Loucy (cell line): ENCODE results near the gene STK40.

ENCODE experiments used
- H2AFZ ChIP-seq: fragments of 200-600 bp; sonication (generic); 2 replicates; pipeline ENCODE4 v1.6.0; 2016; ENCODE audit warnings: antibody characterized with exemption, mild to moderate bottlenecking, low read length, moderate library complexity
- H3F3A ChIP-seq: fragments of 200-600 bp; 2 replicates; pipeline ENCODE4 v1.6.0; 2016; ENCODE audit warnings: antibody characterized with exemption, low read depth, mild to moderate bottlenecking
- H3K27me3 ChIP-seq: fragments of 200-600 bp; sonication (generic); 2 replicates; pipeline ENCODE4 v1.6.1; 2014; ENCODE audit warnings: low read length, mild to moderate bottlenecking; ENCODE audit not compliant: insufficient read depth, poor library complexity, severe bottlenecking
- H3K36me3 ChIP-seq: fragments of 200-600 bp; sonication (generic); 2 replicates; pipeline ENCODE4 v1.6.1; 2016; ENCODE audit warnings: low read length; ENCODE audit not compliant: insufficient read depth
- H3K4me1 ChIP-seq: fragments of 200-600 bp; sonication (generic); 2 replicates; pipeline ENCODE4 v1.5.1; 2014; ENCODE audit warnings: low read length, mild to moderate bottlenecking; ENCODE audit not compliant: insufficient read depth, poor library complexity, severe bottlenecking
- H3K4me2 ChIP-seq: fragments of 200-600 bp; sonication (generic); 2 replicates; pipeline ENCODE4 v1.6.0; 2014; ENCODE audit warnings: antibody characterized with exemption, low read length, low read depth, mild to moderate bottlenecking; ENCODE audit not compliant: poor library complexity, severe bottlenecking
- H3K4me3 ChIP-seq: fragments of 200-600 bp; sonication (generic); 2 replicates; pipeline ENCODE4 v1.5.1; 2014; ENCODE audit warnings: low read length, mild to moderate bottlenecking, mixed read lengths; ENCODE audit not compliant: poor library complexity, severe bottlenecking
- H3K79me2 ChIP-seq: fragments of 200-600 bp; sonication (generic); 2 replicates; pipeline ENCODE4 v1.6.1; 2014; ENCODE audit warnings: low read length; ENCODE audit not compliant: insufficient read depth
- H3K9ac ChIP-seq: fragments of 200-600 bp; sonication (generic); 2 replicates; pipeline ENCODE4 v1.6.0; 2014; ENCODE audit warnings: mild to moderate bottlenecking, low read depth, low read length, moderate library complexity; ENCODE audit not compliant: poor library complexity, severe bottlenecking
- H3K9me2 ChIP-seq: fragments of 200-600 bp; sonication (generic); replicated peaks from 2 replicates; pipeline ENCODE4 v1.6.1; 2016; ENCODE audit warnings: low read depth, low read length, mixed read lengths
- H3K9me3 ChIP-seq: fragments of 200-600 bp; sonication (generic); 2 replicates; pipeline ENCODE4 v1.6.1; 2014; ENCODE audit warnings: mild to moderate bottlenecking, antibody characterized with exemption, low read length, low read depth; ENCODE audit not compliant: insufficient read depth
- H4K20me1 ChIP-seq: fragments of 200-600 bp; sonication (generic); 2 replicates; pipeline ENCODE4 v1.6.0; 2014; ENCODE audit warnings: antibody characterized with exemption, low read length, mild to moderate bottlenecking; ENCODE audit not compliant: insufficient read depth, poor library complexity, severe bottlenecking
- EZH2phosphoT487 ChIP-seq: fragments of 200-600 bp; IDR thresholded peaks from 2 replicates; pipeline ENCODE4 v1.6.1; 2018; ENCODE audit warnings: antibody characterized with exemption, mild to moderate bottlenecking, moderate library complexity, borderline replicate concordance
- TF ChIP-seq, protein P1 (sequence below): fragments of 200-600 bp; sonication (generic); conservative IDR thresholded peaks from 2 replicates; pipeline ENCODE4 v1.5.1; 2014; ENCODE audit warnings: mild to moderate bottlenecking, antibody characterized with exemption, low read length

The STK40 gene

GRCh38 chr1:36339215-36339614, 46.5 kb downstream of the STK40 start:
- Histone ChIP-seq H4K20me1 (no peaks in the 10 kb centered on the region), H3K4me2 (peak overlapping the region; percentile 2), H3K36me3 (peaks cover 6% of the 10 kb centered on the region; the same call in 1 of the 2 replicates), H3F3A (no peaks in the 10 kb centered on the region), H3K9ac (peak overlapping the region; percentile 0), H3K79me2 (no peaks in the 10 kb centered on the region), H3K4me1 (peaks cover 11% of the 10 kb centered on the region), H3K9me3 (no peaks in the 10 kb centered on the region), H3K9me2 (no peaks in the 10 kb centered on the region), H3K4me3 (no peak overlapping the region), H2AFZ (no peak overlapping the region), H3K27me3 (no peaks in the 10 kb centered on the region)
- TF ChIP-seq EZH2phosphoT487 = no peak
- TF ChIP-seq, protein P1, sequence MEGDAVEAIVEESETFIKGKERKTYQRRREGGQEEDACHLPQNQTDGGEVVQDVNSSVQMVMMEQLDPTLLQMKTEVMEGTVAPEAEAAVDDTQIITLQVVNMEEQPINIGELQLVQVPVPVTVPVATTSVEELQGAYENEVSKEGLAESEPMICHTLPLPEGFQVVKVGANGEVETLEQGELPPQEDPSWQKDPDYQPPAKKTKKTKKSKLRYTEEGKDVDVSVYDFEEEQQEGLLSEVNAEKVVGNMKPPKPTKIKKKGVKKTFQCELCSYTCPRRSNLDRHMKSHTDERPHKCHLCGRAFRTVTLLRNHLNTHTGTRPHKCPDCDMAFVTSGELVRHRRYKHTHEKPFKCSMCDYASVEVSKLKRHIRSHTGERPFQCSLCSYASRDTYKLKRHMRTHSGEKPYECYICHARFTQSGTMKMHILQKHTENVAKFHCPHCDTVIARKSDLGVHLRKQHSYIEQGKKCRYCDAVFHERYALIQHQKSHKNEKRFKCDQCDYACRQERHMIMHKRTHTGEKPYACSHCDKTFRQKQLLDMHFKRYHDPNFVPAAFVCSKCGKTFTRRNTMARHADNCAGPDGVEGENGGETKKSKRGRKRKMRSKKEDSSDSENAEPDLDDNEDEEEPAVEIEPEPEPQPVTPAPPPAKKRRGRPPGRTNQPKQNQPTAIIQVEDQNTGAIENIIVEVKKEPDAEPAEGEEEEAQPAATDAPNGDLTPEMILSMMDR = no peak

DNA sequence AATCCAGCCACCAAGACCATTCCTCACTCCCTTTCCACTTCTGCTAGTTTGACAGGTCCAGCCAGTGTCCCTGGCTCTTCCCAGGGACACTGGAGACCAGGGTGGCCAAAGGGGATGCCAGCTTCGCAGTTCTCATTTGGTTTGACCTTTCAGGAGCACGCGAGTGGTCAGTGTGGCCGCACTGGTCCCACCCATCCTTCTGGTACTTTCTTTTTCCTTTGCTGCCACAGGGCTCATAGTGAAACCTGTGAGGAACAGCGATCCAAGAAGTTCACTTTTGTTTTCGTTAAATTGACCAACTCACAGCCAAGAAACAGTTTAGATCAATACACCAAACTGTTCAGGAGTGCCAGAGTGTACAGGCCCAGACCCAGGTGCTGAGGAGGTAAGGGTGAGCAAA, 47.9 kb downstream of the STK40 start:
- Histone ChIP-seq H3K4me1 (peaks cover 11% of the 10 kb centered on the region), H3K79me2 (no peaks in the 10 kb centered on the region), H3K4me3 (no peak overlapping the region), H3K9me2 (no peaks in the 10 kb centered on the region), H3K36me3 (no peaks in the 10 kb centered on the region), H3F3A (no peaks in the 10 kb centered on the region), H3K27me3 (no peaks in the 10 kb centered on the region), H3K4me2 (no peak overlapping the region), H2AFZ (no peak overlapping the region), H3K9me3 (no peaks in the 10 kb centered on the region), H4K20me1 (no peaks in the 10 kb centered on the region), H3K9ac (no peak overlapping the region)
- TF ChIP-seq, protein P1 = no peak
- TF ChIP-seq EZH2phosphoT487 = no peak

DNA sequence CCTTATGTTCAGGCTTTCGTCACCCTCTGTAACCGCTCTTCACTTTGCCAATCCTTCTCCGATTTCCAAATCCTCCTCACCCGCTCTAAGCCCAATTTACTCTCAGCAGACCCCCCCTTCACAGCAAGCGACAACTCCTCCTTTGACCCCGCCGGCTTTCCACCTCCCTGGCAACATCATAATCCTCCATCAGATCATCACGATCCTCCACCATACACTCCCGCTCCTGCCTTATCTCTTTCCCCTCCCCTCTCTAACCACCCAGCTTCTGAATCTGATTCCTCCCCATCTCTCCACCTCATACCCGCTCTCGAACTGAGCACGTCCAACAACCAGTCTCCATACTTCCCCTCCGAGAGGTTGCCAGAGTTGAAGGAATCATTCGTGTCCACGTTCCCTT, 54.8 kb downstream of the STK40 start:
- no peaks in the 10 kb centered on the region for H3K9me2 ChIP-seq
- no peaks in the 10 kb centered on the region for H4K20me1 ChIP-seq
- H3K27me3 ChIP-seq = no peaks in the 10 kb centered on the region
- TF ChIP-seq, protein P1 = no peak
- no peak for TF ChIP-seq EZH2phosphoT487
- H3K9ac ChIP-seq = no peak overlapping the region
- no peaks in the 10 kb centered on the region for H3F3A ChIP-seq
- H3K4me1 ChIP-seq = peaks cover 18% of the 10 kb centered on the region
- H3K4me2 ChIP-seq = no peak overlapping the region
- no peaks in the 10 kb centered on the region for H3K9me3 ChIP-seq
- H2AFZ ChIP-seq = no peak overlapping the region
- H3K36me3 ChIP-seq = no peaks in the 10 kb centered on the region
- H3K4me3 ChIP-seq = no peak overlapping the region
- no peaks in the 10 kb centered on the region for H3K79me2 ChIP-seq
